ENCODE data around the gene AGPAT2. TPM values are rescaled to one million over a fixed set of nuclear protein-coding genes. Genes with fewer than 3 reads are reported as not detected.

Gene AGPAT2
- total and polyA plus RNA-seq, 7 experiments from 2014 or later, result 2.3 to 20.6 (median 12.0) TPM

DNA sequence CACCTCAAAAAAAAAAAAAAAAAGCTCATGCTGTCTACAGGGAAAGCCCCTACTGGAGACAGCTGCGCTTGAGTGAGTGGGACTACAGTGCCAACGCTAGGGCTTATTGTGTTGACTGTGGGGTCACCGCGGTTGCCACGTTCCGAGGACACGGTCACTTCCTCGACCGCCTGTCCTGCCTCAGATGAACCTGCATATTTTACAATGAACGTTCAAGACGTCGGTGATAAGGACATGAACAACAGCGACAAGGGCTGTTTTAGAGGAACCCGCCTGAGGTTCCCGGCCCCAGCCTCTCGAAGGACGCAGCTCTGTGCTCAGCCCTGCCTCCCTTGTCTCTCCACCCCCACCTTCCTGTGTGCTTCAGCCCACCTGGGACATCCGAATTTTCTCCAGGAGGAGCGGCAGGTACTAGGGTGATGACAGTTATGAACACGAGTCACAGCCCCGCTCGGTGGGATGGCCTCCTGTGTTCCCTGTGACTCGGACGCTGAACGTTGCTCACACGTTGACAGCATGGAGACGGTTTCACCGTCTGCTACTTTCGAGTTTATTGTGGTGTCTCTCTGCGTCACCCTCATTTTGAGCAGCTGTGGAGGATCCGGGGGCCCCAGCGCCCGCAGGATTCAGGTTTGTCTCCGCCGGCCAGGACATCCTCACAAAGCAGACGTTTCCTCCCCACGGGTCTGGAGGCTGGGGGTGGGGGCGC, 13.9 kb upstream of the AGPAT2 start:
- ChIA-PET POLR2A (interaction anchor here (5.2 kb wide), 1 partner anchor 27 kb away, joined by 19 read pairs; no protein-coding TSS in a partner anchor), CTCF (no interaction called here)
- intact Hi-C loops (cut with micrococcal nuclease), result loop anchor here (1.0 to 2.0 kb wide), 2 partner anchors 27 to 28 kb away; no protein-coding TSS in a partner anchor
- Mint-ChIP-seq H3K36me3 (no peaks in the 10 kb centered on the region), H3K4me1 (peaks cover 10 to 25% (median 14%) of the 10 kb centered on the region in 7 donors), H3K4me3 (peak overlapping the region; percentile 76 to 91 (median 84)), H3K27me3 (peaks cover 0 to 29% (median 5%) of the 10 kb centered on the region in 5 donors), H3K27ac (peak overlapping the region; percentile 25 to 93 (median 83)), H3K9me3 (peaks cover 0 to 2% (median 0%) of the 10 kb centered on the region in 11 donors)
- Histone ChIP-seq H3K9me3 (ENCODE audit: control insufficient read depth in 2 of 3, low read length in 3 of 3) (no peaks in the 10 kb centered on the region), H3K4me3 (ENCODE audit: low read length) (peak overlapping the region; percentile 65), H3K36me3 (ENCODE audit: control insufficient read depth in 2 of 3, insufficient read depth in 3 of 3, low read length in 3 of 3) (no peaks in the 10 kb centered on the region), H3K27ac (ENCODE audit: low read depth, low read length) (peak overlapping the region; percentile 30), H3K4me1 (ENCODE audit: control insufficient read depth in 2 of 2, insufficient read depth in 2 of 2, low read length in 2 of 2) (peaks cover 7 to 17% of the 10 kb centered on the region in 2 donors), H3K27me3 (ENCODE audit: control insufficient read depth in 2 of 2, insufficient read depth in 2 of 2, low read length in 2 of 2) (no peaks in the 10 kb centered on the region)
- ATAC-seq (peak; percentile 83), DNase-seq (peak; percentile 35 to 68 (median 55))

GRCh38 chr9:136700304-136700703, 13.0 kb upstream of the AGPAT2 start:
- Mint-ChIP-seq H3K27ac (peak overlapping the region in 2 of 9 donors; percentile 25 to 52), H3K36me3 (no peaks in the 10 kb centered on the region), H3K4me1 (peaks cover 10 to 25% (median 14%) of the 10 kb centered on the region in 7 donors), H3K4me3 (peak overlapping the region in 5 of 10 donors; percentile 18 to 91 (median 80)), H3K9me3 (peaks cover 0 to 2% (median 0%) of the 10 kb centered on the region in 11 donors), H3K27me3 (peaks cover 0 to 21% (median 5%) of the 10 kb centered on the region in 5 donors)
- CTCF ChIA-PET, result no interaction called here
- Histone ChIP-seq H3K4me3 (ENCODE audit: low read length) (no peak overlapping the region), H3K9me3 (ENCODE audit: control insufficient read depth in 2 of 3, low read length in 3 of 3) (no peaks in the 10 kb centered on the region), H3K27me3 (ENCODE audit: control insufficient read depth in 2 of 2, insufficient read depth in 2 of 2, low read length in 2 of 2) (no peaks in the 10 kb centered on the region), H3K36me3 (ENCODE audit: control insufficient read depth in 2 of 3, insufficient read depth in 3 of 3, low read length in 3 of 3) (no peaks in the 10 kb centered on the region), H3K4me1 (ENCODE audit: control insufficient read depth in 2 of 2, insufficient read depth in 2 of 2, low read length in 2 of 2) (peaks cover 7 to 17% of the 10 kb centered on the region in 2 donors), H3K27ac (ENCODE audit: low read depth, low read length) (no peak overlapping the region)
- POLR2A ChIA-PET, result interaction anchor here (5.2 kb wide), 1 partner anchor 28 kb away, joined by 19 read pairs; no protein-coding TSS in a partner anchor
- DNase-seq, result no peak
- intact Hi-C loops (cut with micrococcal nuclease), result loop anchor here in 1 of 2 donors (2.0 kb wide), 1 partner anchor 28 kb away; no protein-coding TSS in a partner anchor
- ATAC-seq, result no peak

DNA sequence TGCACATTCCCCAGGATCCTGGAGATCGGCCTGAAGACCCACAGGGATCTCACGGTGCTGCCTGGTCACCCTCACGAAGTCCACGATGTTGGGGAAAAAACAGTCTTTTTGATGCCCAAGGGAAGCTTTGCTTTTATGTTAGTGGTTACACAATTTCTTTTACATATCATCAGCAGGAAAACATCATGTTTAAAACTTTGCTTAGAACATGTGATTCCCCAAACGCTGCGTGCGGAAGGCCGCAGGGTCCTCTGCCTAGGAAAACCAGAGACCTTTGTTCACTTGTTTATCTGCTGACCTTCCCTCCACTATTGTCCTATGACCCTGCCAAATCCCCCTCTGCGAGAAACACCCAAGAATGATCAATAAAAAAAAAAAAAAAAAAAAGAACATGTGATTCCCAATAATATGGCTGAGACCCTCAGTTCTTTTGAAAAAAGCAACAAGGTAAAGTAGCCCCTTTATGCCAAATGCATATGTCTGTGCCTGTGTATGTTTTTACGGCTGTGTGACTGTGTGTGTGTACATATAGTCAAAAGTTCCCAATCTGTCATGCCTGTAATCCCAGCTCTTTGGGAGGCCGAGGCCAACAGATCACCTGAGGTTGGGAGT, 11.5 kb upstream of the AGPAT2 start:
- Mint-ChIP-seq H3K27ac (peak overlapping the region in 2 of 9 donors; percentile 8), H3K36me3 (no peaks in the 10 kb centered on the region), H3K4me1 (peaks cover 10 to 25% (median 14%) of the 10 kb centered on the region in 7 donors), H3K27me3 (peaks cover 0 to 16% (median 5%) of the 10 kb centered on the region in 5 donors), H3K4me3 (peak overlapping the region in 1 of 10 donors; percentile 41), H3K9me3 (peaks cover 0 to 2% (median 0%) of the 10 kb centered on the region in 11 donors)
- ChIA-PET CTCF (no interaction called here), POLR2A (interaction anchor here (0.6 to 5.2 kb wide), 3 partner anchors 29 to 654 kb away, joined by 3 to 19 read pairs (median 4); no protein-coding TSS in a partner anchor)
- Histone ChIP-seq H3K36me3 (ENCODE audit: control insufficient read depth in 2 of 3, insufficient read depth in 3 of 3, low read length in 3 of 3) (no peaks in the 10 kb centered on the region), H3K9me3 (ENCODE audit: control insufficient read depth in 2 of 3, low read length in 3 of 3) (no peaks in the 10 kb centered on the region), H3K4me1 (ENCODE audit: control insufficient read depth in 2 of 2, insufficient read depth in 2 of 2, low read length in 2 of 2) (peaks cover 7 to 17% of the 10 kb centered on the region in 2 donors), H3K27ac (ENCODE audit: low read depth, low read length) (no peak overlapping the region), H3K4me3 (ENCODE audit: low read length) (no peak overlapping the region), H3K27me3 (ENCODE audit: control insufficient read depth in 2 of 2, insufficient read depth in 2 of 2, low read length in 2 of 2) (no peaks in the 10 kb centered on the region)
- ATAC-seq (no peak), DNase-seq (no peak)
- intact Hi-C loops (cut with micrococcal nuclease), result no loop called here

- DNase-seq, result no peak
- Histone ChIP-seq H3K4me3 (ENCODE audit: low read length) (no peak overlapping the region), H3K4me1 (ENCODE audit: control insufficient read depth in 2 of 2, insufficient read depth in 2 of 2, low read length in 2 of 2) (peaks cover 7 to 17% of the 10 kb centered on the region in 2 donors), H3K9me3 (ENCODE audit: control insufficient read depth in 2 of 3, low read length in 3 of 3) (no peaks in the 10 kb centered on the region), H3K36me3 (ENCODE audit: control insufficient read depth in 2 of 3, insufficient read depth in 3 of 3, low read length in 3 of 3) (no peaks in the 10 kb centered on the region), H3K27me3 (ENCODE audit: control insufficient read depth in 2 of 2, insufficient read depth in 2 of 2, low read length in 2 of 2) (no peaks in the 10 kb centered on the region), H3K27ac (ENCODE audit: low read depth, low read length) (no peak overlapping the region)
- intact Hi-C loops (cut with micrococcal nuclease), result no loop called here
- CTCF ChIA-PET, result no interaction called here
- H3K4me1 Mint-ChIP-seq, result peaks cover 10 to 20% (median 14%) of the 10 kb centered on the region in 7 donors
- no peak overlapping the region for H3K4me3 Mint-ChIP-seq
- H3K27ac Mint-ChIP-seq, result no peak overlapping the region
- ATAC-seq, result peak; percentile 23
- POLR2A ChIA-PET, result interaction anchor here (0.6 to 5.2 kb wide), 2 partner anchors 30 to 406 kb away, joined by 4 to 19 read pairs; no protein-coding TSS in a partner anchor
- peaks cover 0 to 18% (median 5%) of the 10 kb centered on the region in 5 donors for H3K27me3 Mint-ChIP-seq
- H3K9me3 Mint-ChIP-seq, result peaks cover 0 to 2% (median 0%) of the 10 kb centered on the region in 11 donors
- no peaks in the 10 kb centered on the region for H3K36me3 Mint-ChIP-seq
Measured at GRCh38 chr9:136697821-136698526, 10.7 kb upstream of the AGPAT2 start.

GRCh38 chr9:136697146-136697820, 10.0 kb upstream of the AGPAT2 start:
- DNase-seq (no peak), ATAC-seq (no peak)
- Histone ChIP-seq H3K4me3 (ENCODE audit: low read length) (no peak overlapping the region), H3K27ac (ENCODE audit: low read depth, low read length) (no peak overlapping the region), H3K9me3 (ENCODE audit: control insufficient read depth in 2 of 3, low read length in 3 of 3) (no peaks in the 10 kb centered on the region), H3K27me3 (ENCODE audit: control insufficient read depth in 2 of 2, insufficient read depth in 2 of 2, low read length in 2 of 2) (no peaks in the 10 kb centered on the region), H3K36me3 (ENCODE audit: control insufficient read depth in 2 of 3, insufficient read depth in 3 of 3, low read length in 3 of 3) (no peaks in the 10 kb centered on the region), H3K4me1 (ENCODE audit: control insufficient read depth in 2 of 2, insufficient read depth in 2 of 2, low read length in 2 of 2) (peaks cover 7 to 17% of the 10 kb centered on the region in 2 donors)
- ChIA-PET POLR2A (interaction anchor here (5.2 kb wide), 1 partner anchor 31 kb away, joined by 19 read pairs; no protein-coding TSS in a partner anchor), CTCF (no interaction called here)
- H3K9me3 Mint-ChIP-seq, result peaks cover 0 to 2% (median 0%) of the 10 kb centered on the region in 11 donors
- intact Hi-C loops (cut with micrococcal nuclease), result no loop called here
- peak overlapping the region in 1 of 10 donors; percentile 20 for H3K4me3 Mint-ChIP-seq
- H3K27me3 Mint-ChIP-seq, result peaks cover 0 to 18% (median 5%) of the 10 kb centered on the region in 5 donors
- H3K36me3 Mint-ChIP-seq, result no peaks in the 10 kb centered on the region
- H3K4me1 Mint-ChIP-seq, result peaks cover 10 to 20% (median 14%) of the 10 kb centered on the region in 7 donors
- H3K27ac Mint-ChIP-seq, result no peak overlapping the region

GRCh38 chr9:136696502-136696901, 9.2 kb upstream of the AGPAT2 start:
- Mint-ChIP-seq H3K36me3 (no peaks in the 10 kb centered on the region), H3K27me3 (peaks cover 0 to 11% (median 5%) of the 10 kb centered on the region in 5 donors), H3K4me3 (no peak overlapping the region), H3K9me3 (peaks cover 0 to 2% (median 0%) of the 10 kb centered on the region in 11 donors), H3K27ac (no peak overlapping the region), H3K4me1 (peaks cover 6 to 16% (median 12%) of the 10 kb centered on the region in 7 donors)
- no peak overlapping the region for H3K4me3 ChIP-seq (ENCODE audit: low read length)
- intact Hi-C loops (cut with micrococcal nuclease), result no loop called here
- H3K36me3 ChIP-seq (ENCODE audit: control insufficient read depth in 2 of 3, insufficient read depth in 3 of 3, low read length in 3 of 3), result no peaks in the 10 kb centered on the region
- POLR2A ChIA-PET, result no interaction called here
- no peaks in the 10 kb centered on the region for H3K27me3 ChIP-seq (ENCODE audit: control insufficient read depth in 2 of 2, insufficient read depth in 2 of 2, low read length in 2 of 2)
- CTCF ChIA-PET, result no interaction called here
- ATAC-seq (no peak), DNase-seq (no peak)
- no peak overlapping the region for H3K27ac ChIP-seq (ENCODE audit: low read depth, low read length)
- no peaks in the 10 kb centered on the region for H3K9me3 ChIP-seq (ENCODE audit: control insufficient read depth in 2 of 3, low read length in 3 of 3)
- H3K4me1 ChIP-seq (ENCODE audit: control insufficient read depth in 2 of 2, insufficient read depth in 2 of 2, low read length in 2 of 2), result peaks cover 7 to 15% of the 10 kb centered on the region in 2 donors

Measured in naive thymus-derived CD4-positive, alpha-beta T cell (primary cell).